GM20000 (cell line): ENCODE results near the gene ATP2B2.

ENCODE experiments used
- DNase-seq: peaks from one replicate; pipeline ENCODE4 v3.0.0; 2012; ENCODE audit warnings: low spot score
- TF ChIP-seq, protein P1 (sequence below): IDR thresholded peaks from 2 replicates; pipeline ENCODE4 v1.5.1; 2012; ENCODE audit warnings: mild to moderate bottlenecking, control low read depth; ENCODE audit errors: extremely low read depth, missing control alignments

ATP2B2 gene

DNA sequence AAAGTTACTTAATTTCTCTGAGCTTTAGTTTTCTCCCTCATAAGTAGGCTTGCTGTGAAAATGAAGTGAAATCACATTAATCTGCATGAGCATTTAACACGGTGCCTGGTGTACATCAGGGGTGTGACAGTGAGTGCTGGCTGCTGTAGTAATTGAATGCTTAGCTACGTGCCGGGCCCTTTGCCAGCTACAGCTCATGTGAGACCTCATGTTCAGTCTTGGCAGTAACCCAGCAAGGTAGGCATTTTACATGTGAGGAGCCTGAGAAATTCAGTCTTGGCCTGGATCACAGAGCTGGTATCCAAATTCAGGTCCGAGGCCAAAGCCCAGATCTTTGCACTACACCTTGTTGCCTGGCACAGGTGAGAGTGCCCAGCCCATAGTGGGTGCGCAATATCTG lies 221.7 kb downstream of the ATP2B2 start:
- TF ChIP-seq, protein P1, sequence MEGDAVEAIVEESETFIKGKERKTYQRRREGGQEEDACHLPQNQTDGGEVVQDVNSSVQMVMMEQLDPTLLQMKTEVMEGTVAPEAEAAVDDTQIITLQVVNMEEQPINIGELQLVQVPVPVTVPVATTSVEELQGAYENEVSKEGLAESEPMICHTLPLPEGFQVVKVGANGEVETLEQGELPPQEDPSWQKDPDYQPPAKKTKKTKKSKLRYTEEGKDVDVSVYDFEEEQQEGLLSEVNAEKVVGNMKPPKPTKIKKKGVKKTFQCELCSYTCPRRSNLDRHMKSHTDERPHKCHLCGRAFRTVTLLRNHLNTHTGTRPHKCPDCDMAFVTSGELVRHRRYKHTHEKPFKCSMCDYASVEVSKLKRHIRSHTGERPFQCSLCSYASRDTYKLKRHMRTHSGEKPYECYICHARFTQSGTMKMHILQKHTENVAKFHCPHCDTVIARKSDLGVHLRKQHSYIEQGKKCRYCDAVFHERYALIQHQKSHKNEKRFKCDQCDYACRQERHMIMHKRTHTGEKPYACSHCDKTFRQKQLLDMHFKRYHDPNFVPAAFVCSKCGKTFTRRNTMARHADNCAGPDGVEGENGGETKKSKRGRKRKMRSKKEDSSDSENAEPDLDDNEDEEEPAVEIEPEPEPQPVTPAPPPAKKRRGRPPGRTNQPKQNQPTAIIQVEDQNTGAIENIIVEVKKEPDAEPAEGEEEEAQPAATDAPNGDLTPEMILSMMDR: no peak
- DNase-seq: no peak

DNA sequence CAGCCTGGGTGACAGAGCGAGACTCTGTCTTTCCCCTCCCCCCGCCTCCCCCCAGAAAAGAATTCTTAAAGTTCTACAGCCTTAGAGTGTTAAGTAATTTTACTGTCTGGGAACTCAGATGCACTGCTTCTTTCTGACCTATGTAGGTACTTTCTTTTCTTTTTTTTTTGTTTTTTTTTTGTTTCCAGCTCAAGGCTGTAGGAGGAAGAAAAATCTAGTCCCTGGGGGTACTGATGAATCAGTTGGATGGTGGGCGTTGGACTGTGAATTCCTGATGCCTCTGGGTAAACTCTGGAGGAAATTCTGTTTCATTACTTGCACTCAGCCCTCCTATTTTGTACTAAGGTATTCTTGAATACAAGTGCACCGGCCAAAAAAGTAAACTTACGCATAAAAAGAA lies 223.4 kb downstream of the ATP2B2 start:
- no peak for DNase-seq
- TF ChIP-seq, protein P1: no peak

DNA sequence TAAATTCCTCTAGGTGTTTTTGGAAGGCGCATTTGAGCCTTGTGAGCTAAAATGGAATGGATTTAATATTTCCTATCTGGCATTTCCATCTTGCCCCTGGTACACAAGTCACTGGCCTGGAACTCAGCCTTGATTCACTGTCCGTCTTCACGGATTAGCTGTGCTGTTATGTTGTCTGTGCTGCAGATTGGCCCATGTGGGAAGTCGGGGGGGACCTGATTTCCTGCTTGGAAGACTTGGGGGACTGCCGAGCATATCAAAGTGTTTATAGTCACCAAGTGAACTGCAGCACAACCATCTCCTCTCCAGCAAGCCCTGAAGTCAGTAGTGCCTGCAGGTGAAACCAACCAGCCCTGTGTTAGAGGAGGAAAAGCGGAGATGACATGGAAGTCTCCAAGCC lies 224.8 kb downstream of the ATP2B2 start:
- DNase-seq: no peak
- TF ChIP-seq, protein P1: no peak

DNA sequence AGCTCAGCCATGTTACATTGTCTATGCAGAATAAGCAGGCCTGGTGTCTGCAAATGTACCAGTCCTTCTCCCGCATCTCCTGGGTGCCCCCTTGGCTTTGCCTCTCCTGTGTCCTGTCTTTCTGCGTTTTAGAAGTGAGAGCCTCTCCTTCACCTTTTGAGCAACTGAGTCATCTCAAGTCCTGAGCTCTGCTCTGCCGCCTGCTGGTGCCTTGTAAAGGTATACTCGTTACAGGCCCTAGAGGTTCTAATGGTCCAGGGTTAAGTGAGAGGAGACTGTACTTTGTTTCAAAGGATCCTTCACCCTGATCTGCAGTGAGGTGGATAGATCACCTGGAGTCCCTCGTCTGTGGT lies 225.2 kb downstream of the ATP2B2 start:
- no peak for DNase-seq
- TF ChIP-seq, protein P1: no peak

DNA sequence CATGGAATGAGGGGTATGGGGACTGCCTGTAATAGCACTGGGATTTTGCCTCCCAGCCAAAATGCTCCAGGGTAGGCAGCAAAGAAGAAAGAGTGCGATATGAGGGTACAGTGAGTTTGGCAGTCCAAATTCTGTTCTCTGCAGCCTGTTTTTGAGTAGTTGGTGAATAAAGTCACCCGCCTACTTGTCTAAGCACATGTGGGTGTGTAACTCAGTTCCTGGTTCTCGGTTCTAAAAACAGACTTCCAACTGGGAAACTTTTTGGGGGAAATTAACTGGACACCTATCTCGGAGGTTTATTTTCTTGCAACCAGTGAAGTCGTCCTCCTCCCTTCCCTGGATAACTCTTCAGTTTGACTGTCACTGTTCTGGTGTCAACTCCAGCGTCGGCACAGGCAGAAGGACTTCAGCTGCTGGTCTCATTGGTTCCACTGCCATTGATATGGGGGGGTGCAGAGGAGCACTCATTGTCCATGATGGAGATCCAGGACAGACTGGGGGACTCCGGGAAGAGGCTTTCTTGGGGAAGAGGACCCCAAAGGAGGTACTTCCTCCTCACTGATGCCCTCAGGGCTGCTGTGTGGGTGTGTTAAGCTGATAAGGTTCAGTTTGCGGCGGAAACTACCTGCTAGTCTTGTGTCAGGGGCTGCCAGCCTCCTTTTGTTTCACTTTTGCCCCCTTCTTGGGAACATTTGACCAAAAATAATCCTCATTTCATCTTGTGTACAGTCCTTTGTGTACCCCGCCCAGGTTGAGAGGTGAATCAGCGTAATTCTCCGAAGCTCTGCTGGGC lies 225.8 kb downstream of the ATP2B2 start:
- TF ChIP-seq, protein P1: no peak
- DNase-seq: no peak

DNA sequence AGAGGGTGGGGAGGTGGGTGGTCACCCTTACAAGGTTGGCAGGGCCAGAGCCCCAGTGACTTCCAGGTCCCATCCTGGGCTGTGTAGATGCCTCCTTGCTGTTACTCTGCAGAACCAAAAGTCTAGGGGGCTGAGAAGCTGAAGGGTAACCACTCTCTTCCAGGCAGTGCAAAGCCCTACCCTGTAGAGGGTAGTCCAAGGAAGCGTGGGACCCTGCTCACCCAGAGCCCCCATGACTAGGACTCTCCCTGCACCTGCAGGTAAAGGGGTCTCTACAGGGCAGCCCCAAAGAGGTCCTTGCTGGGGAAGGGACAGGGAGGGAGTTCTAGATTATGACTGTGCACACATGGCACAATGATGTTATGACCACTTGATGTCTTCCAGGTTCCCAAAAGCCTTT lies 226.9 kb downstream of the ATP2B2 start:
- TF ChIP-seq, protein P1: no peak
- DNase-seq: no peak

DNA sequence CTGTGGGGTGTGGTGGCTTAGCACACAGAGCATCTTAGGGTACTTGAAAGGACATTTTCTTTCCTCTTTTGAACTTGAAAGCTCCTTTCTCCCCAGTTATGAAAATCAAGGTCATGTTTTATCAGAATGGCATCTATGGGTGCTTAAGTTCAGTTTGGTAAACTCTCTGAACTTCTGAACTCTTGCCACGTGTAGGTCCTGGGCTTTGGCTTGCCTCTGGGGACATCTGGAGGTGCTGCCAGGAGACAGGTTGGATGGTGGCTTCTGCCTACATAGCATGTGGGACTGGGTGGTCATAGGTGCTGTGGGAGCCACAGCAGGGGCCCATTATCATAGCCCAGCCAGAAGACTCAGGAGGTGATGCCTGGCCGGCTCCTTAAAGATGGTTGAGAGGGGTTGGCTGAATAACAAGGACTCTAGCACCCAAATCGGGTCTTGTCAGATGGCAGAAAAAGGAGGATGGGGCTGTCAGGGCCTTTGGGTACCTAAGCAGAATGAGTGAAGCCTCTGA lies 228.2 kb downstream of the ATP2B2 start:
- DNase-seq: no peak
- TF ChIP-seq, protein P1: no peak
